Kidney epithelial cell (primary cell): Measurements from ENCODE around the gene SLC7A4. TPM values are rescaled to one million over a fixed set of nuclear protein-coding genes. Genes with fewer than 3 reads are reported as not detected.

Source experiments
- DNase-seq: peaks from one replicate; pipeline ENCODE4 v3.0.0-alpha.2; 2010; ENCODE audit warnings: low read depth
- H3K27me3 ChIP-seq: 2 replicates; pipeline ENCODE4 v1.6.0; 2011; ENCODE audit warnings: low read length; ENCODE audit not compliant: control insufficient read depth, insufficient read depth
- H3K36me3 ChIP-seq: 2 replicates; pipeline ENCODE4 v1.5.1; 2011; ENCODE audit warnings: low read length; ENCODE audit not compliant: control insufficient read depth, insufficient read depth
- H3K4me3 ChIP-seq: 2 replicates; pipeline ENCODE4 v1.5.1; 2011; ENCODE audit warnings: low read depth, mild to moderate bottlenecking, control low read depth, low read length
- CTCF ChIP-seq: IDR thresholded peaks from 2 replicates; pipeline ENCODE4 v1.5.1; 2011; ENCODE audit warnings: mild to moderate bottlenecking, moderate library complexity, low read length, control low read depth, inconsistent platforms; ENCODE audit not compliant: insufficient read depth, poor library complexity, severe bottlenecking
- total RNA-seq: library from RNA; depleted of rRNA; stranded (reverse); fragments of >200 nt; gene quantifications from 2 replicates; pipeline ENCODE4 v1.2.3, GENCODE V29; 2015

SLC7A4 gene
- total RNA-seq, 1 donor from 2014 or later: 2.3 TPM

- no peaks in the 10 kb centered on the region for H3K36me3 ChIP-seq
- no peaks in the 10 kb centered on the region for H3K27me3 ChIP-seq
- peak overlapping the region; percentile 12 for H3K4me3 ChIP-seq
- TF ChIP-seq CTCF: no peak
- no peak for DNase-seq
These were observed 52.4 kb downstream of the SLC7A4 start for GRCh38 chr22:20979940-20980453.

GRCh38 chr22:20979243-20979809 lies 53.0 kb downstream of the SLC7A4 start:
- no peaks in the 10 kb centered on the region for H3K36me3 ChIP-seq
- peak overlapping the region; percentile 12 for H3K4me3 ChIP-seq
- no peak for TF ChIP-seq CTCF
- DNase-seq: peak; percentile 49
- H3K27me3 ChIP-seq: peaks cover 2% of the 10 kb centered on the region

Other genes starting within 250 kb of the SLC7A4 start
- gene PI4KA, start 173.8 kb downstream of the SLC7A4 start, total RNA-seq: 50.6 and 62.8 TPM in 2 replicates
- gene SNAP29, start 173.6 kb downstream of the SLC7A4 start, total RNA-seq: 17.7 and 18.3 TPM in 2 replicates
- gene CRKL, start 115.2 kb downstream of the SLC7A4 start, total RNA-seq: 47.7 and 51.1 TPM in 2 replicates
- 0.75 and 1.5 TPM in 2 replicates for gene AIFM3, start 65.3 kb downstream of the SLC7A4 start, total RNA-seq
- 39.3 and 45.2 TPM in 2 replicates for gene LZTR1, start 50.3 kb downstream of the SLC7A4 start, total RNA-seq
- 29.7 and 37.9 TPM in 2 replicates for gene THAP7, start 30.4 kb downstream of the SLC7A4 start, total RNA-seq
- gene P2RX6, start 17.4 kb downstream of the SLC7A4 start, total RNA-seq: 0.27 TPM in 1 of 2 replicates, not detected in the other
- gene LRRC74B, start 13.4 kb upstream of the SLC7A4 start, total RNA-seq: not detected in 2 replicates